ENCODE measurements around the gene MYO10. TPM values are rescaled to one million over a fixed set of nuclear protein-coding genes. Genes with fewer than 3 reads are reported as not detected.

The MYO10 gene
- total RNA-seq, 2 experiments from 2014 or later = 0.03 to 1.7 TPM

GRCh38 chr5:16866795-16867576, 69.1 kb downstream of the MYO10 start:
- POLR2A ChIA-PET = no interaction called here
- no peak overlapping the region for H3K4me2 ChIP-seq (ENCODE audit: low read length)
- no peak for DNase-seq (ENCODE audit: low spot score)
- no peaks in the 10 kb centered on the region for H3K4me1 ChIP-seq (ENCODE audit: insufficient read depth, low read length, poor library complexity, severe bottlenecking)
- H4K20me1 ChIP-seq (ENCODE audit: insufficient read depth, low read length) = no peaks in the 10 kb centered on the region
- H3K4me3 ChIP-seq (ENCODE audit: low read depth, low read length, poor library complexity, severe bottlenecking) = no peak overlapping the region
- no peak for TF ChIP-seq CTCF (conservative IDR thresholded peaks at IDR 0.05; ENCODE audit: low read length)
- no peak for TF ChIP-seq EZH2phosphoT487 (IDR thresholded peaks at IDR 0.05; ENCODE audit: borderline replicate concordance, low read depth, low read length)
- H3K27ac ChIP-seq (ENCODE audit: low read depth, low read length, poor library complexity, severe bottlenecking) = no peak overlapping the region
- no peaks in the 10 kb centered on the region for H3K36me3 ChIP-seq (ENCODE audit: insufficient read depth, low read length)
- CTCF ChIA-PET (ENCODE audit: unreplicated experiment) = no interaction called here
- H2AFZ ChIP-seq (ENCODE audit: low read length) = no peak overlapping the region
- no TSS peak for BruUV-seq (replicated peaks)
- no peaks in the 10 kb centered on the region for H3K9me3 ChIP-seq (ENCODE audit: low read length)
- H3K79me2 ChIP-seq (ENCODE audit: insufficient read depth, low read depth, low read length) = no peaks in the 10 kb centered on the region
- intact Hi-C loops (cut with micrococcal nuclease; ENCODE audit: unreplicated experiment) = no loop called here
- no peaks in the 10 kb centered on the region for H3K9me2 ChIP-seq (ENCODE audit: insufficient read depth, low read length)

GRCh38 chr5:16866273-16866672, 69.8 kb downstream of the MYO10 start:
- TF ChIP-seq EZH2phosphoT487 (IDR thresholded peaks at IDR 0.05; ENCODE audit: borderline replicate concordance, low read depth, low read length) (no peak), CTCF (conservative IDR thresholded peaks at IDR 0.05; ENCODE audit: low read length) (no peak)
- Histone ChIP-seq H3K79me2 (ENCODE audit: insufficient read depth, low read depth, low read length) (no peaks in the 10 kb centered on the region), H3K36me3 (ENCODE audit: insufficient read depth, low read length) (no peaks in the 10 kb centered on the region), H3K9me2 (ENCODE audit: insufficient read depth, low read length) (no peaks in the 10 kb centered on the region), H2AFZ (ENCODE audit: low read length) (no peak overlapping the region), H4K20me1 (ENCODE audit: insufficient read depth, low read length) (no peaks in the 10 kb centered on the region), H3K27ac (ENCODE audit: low read depth, low read length, poor library complexity, severe bottlenecking) (no peak overlapping the region), H3K9me3 (ENCODE audit: low read length) (no peaks in the 10 kb centered on the region), H3K4me2 (ENCODE audit: low read length) (no peak overlapping the region), H3K4me1 (ENCODE audit: insufficient read depth, low read length, poor library complexity, severe bottlenecking) (no peaks in the 10 kb centered on the region), H3K4me3 (ENCODE audit: low read depth, low read length, poor library complexity, severe bottlenecking) (no peak overlapping the region)
- no peak for DNase-seq (ENCODE audit: low spot score)
- BruUV-seq (replicated peaks) = no TSS peak
- ChIA-PET CTCF (ENCODE audit: unreplicated experiment) (no interaction called here), POLR2A (interaction anchor here (0.6 kb wide), 1 partner anchor 98 kb away, joined by 9 read pairs; no protein-coding TSS in a partner anchor)
- intact Hi-C loops (cut with micrococcal nuclease; ENCODE audit: unreplicated experiment) = no loop called here

GRCh38 chr5:16865151-16865550, 70.9 kb downstream of the MYO10 start:
- H3K27ac ChIP-seq (ENCODE audit: low read depth, low read length, poor library complexity, severe bottlenecking) = no peak overlapping the region
- no peak for TF ChIP-seq EZH2phosphoT487 (IDR thresholded peaks at IDR 0.05; ENCODE audit: borderline replicate concordance, low read depth, low read length)
- no peak for TF ChIP-seq CTCF (conservative IDR thresholded peaks at IDR 0.05; ENCODE audit: low read length)
- DNase-seq (ENCODE audit: low spot score) = no peak
- no TSS peak for BruUV-seq (replicated peaks)
- no peak overlapping the region for H2AFZ ChIP-seq (ENCODE audit: low read length)
- intact Hi-C loops (cut with micrococcal nuclease; ENCODE audit: unreplicated experiment) = no loop called here
- H4K20me1 ChIP-seq (ENCODE audit: insufficient read depth, low read length) = no peaks in the 10 kb centered on the region
- H3K9me2 ChIP-seq (ENCODE audit: insufficient read depth, low read length) = no peaks in the 10 kb centered on the region
- POLR2A ChIA-PET = interaction anchor here (0.5 to 0.6 kb wide), 2 partner anchors 251 to 1173 kb away, joined by 3 read pairs; no protein-coding TSS in a partner anchor
- CTCF ChIA-PET (ENCODE audit: unreplicated experiment) = interaction anchor here (0.6 kb wide), 1 partner anchor 299 kb away, joined by 3 read pairs; no protein-coding TSS in a partner anchor
- H3K79me2 ChIP-seq (ENCODE audit: insufficient read depth, low read depth, low read length) = no peaks in the 10 kb centered on the region
- H3K4me3 ChIP-seq (ENCODE audit: low read depth, low read length, poor library complexity, severe bottlenecking) = no peak overlapping the region
- H3K9me3 ChIP-seq (ENCODE audit: low read length) = no peaks in the 10 kb centered on the region
- no peaks in the 10 kb centered on the region for H3K4me1 ChIP-seq (ENCODE audit: insufficient read depth, low read length, poor library complexity, severe bottlenecking)
- no peaks in the 10 kb centered on the region for H3K36me3 ChIP-seq (ENCODE audit: insufficient read depth, low read length)
- H3K4me2 ChIP-seq (ENCODE audit: low read length) = no peak overlapping the region

Measured in OCI-LY7 (cell line).